Tibial nerve (tissue), 3 donors: ENCODE results near the gene TMEM132E.

Experiments
- CTCF ChIP-seq, 5 experiments: fragments of 200-600 bp in 3 of 5; fragments of 450-650 bp in 2 of 5; sonication (generic) in 3 of 5; IDR thresholded peaks; one replicate each; pipeline ENCODE4 v1.5.1; 2016 to 2019; ENCODE audit warnings: antibody characterized with exemption in 5 of 5, mild to moderate bottlenecking in 3 of 5, moderate library complexity in 2 of 5
- POLR2A ChIP-seq, 2 donors: fragments of 450-650 bp; IDR thresholded peaks; one replicate each; pipeline ENCODE4 v1.6.1; 2017; ENCODE audit warnings: antibody characterized with exemption in 2 of 2, mild to moderate bottlenecking in 2 of 2, moderate library complexity in 2 of 2

GRCh38 chr17:34673995-34674890 is 94.9 kb downstream of the TMEM132E start:
- no peak for TF ChIP-seq CTCF (IDR thresholded peaks at IDR 0.05)
- no peak for TF ChIP-seq POLR2A (IDR thresholded peaks at IDR 0.05)
